Hepatocyte (in vitro differentiated cells): ENCODE data around the gene RCCD1. TPM values are rescaled to one million over a fixed set of nuclear protein-coding genes. Genes with fewer than 3 reads are reported as not detected.

Experiments
- DNase-seq: peaks from one replicate; pipeline ENCODE4 v3.0.0-alpha.2; 2016; ENCODE audit warnings: low spot score
- H2AFZ ChIP-seq: fragments of 200-600 bp; sonication (generic); 2 replicates; pipeline ENCODE4 v1.6.0; 2016; ENCODE audit warnings: antibody characterized with exemption, mild to moderate bottlenecking
- H3K27ac ChIP-seq: fragments of 200-600 bp; sonication (generic); 2 replicates; pipeline ENCODE4 v1.5.1; 2016; ENCODE audit warnings: mild to moderate bottlenecking
- H3K27me3 ChIP-seq: fragments of 200-600 bp; sonication (generic); 2 replicates; pipeline ENCODE4 v1.6.1; 2016
- H3K36me3 ChIP-seq: fragments of 200-600 bp; sonication (generic); replicated peaks from 2 replicates; pipeline ENCODE4 v1.5.1; 2016; ENCODE audit warnings: low read depth; ENCODE audit not compliant: insufficient read depth
- H3K4me1 ChIP-seq: fragments of 200-600 bp; sonication (generic); 2 replicates; pipeline ENCODE4 v1.5.1; 2016; ENCODE audit warnings: mild to moderate bottlenecking, moderate library complexity; ENCODE audit not compliant: insufficient read depth
- H3K4me2 ChIP-seq: fragments of 200-600 bp; sonication (generic); 2 replicates; pipeline ENCODE4 v1.6.0; 2016
- H3K4me3 ChIP-seq: fragments of 200-600 bp; sonication (generic); 2 replicates; pipeline ENCODE4 v1.5.1; 2016; ENCODE audit warnings: mild to moderate bottlenecking
- H3K79me2 ChIP-seq: fragments of 200-600 bp; sonication (generic); 2 replicates; pipeline ENCODE4 v1.6.0; 2017; ENCODE audit warnings: mild to moderate bottlenecking
- H3K9me2 ChIP-seq: fragments of 200-600 bp; sonication (generic); replicated peaks from 2 replicates; pipeline ENCODE4 v1.6.0; 2017; ENCODE audit warnings: mild to moderate bottlenecking; ENCODE audit not compliant: insufficient read depth
- H3K9me3 ChIP-seq: fragments of 200-600 bp; sonication (generic); 2 replicates; pipeline ENCODE4 v1.5.1; 2016; ENCODE audit warnings: low read depth, mild to moderate bottlenecking
- H4K20me1 ChIP-seq: fragments of 200-600 bp; sonication (generic); 2 replicates; pipeline ENCODE4 v1.6.0; 2016; ENCODE audit warnings: mild to moderate bottlenecking; ENCODE audit not compliant: insufficient read depth, poor library complexity, severe bottlenecking
- EZH2 ChIP-seq: fragments of 200-600 bp; sonication (generic); IDR thresholded peaks from 2 replicates; pipeline ENCODE4 v1.6.1; 2016; ENCODE audit warnings: antibody characterized with exemption, mild to moderate bottlenecking, borderline replicate concordance
- EZH2phosphoT487 ChIP-seq: fragments of 200-600 bp; sonication (generic); IDR thresholded peaks from one replicate; pipeline ENCODE4 v1.6.1; 2018; ENCODE audit warnings: antibody characterized with exemption, mild to moderate bottlenecking, low read depth, moderate library complexity; ENCODE audit not compliant: unreplicated experiment, severe bottlenecking
- WGBS: methylation state at CpG from one replicate; pipeline ENCODE4 v1.1.6; 2016; ENCODE audit warnings: low lambda C conversion rate; ENCODE audit errors: missing lambda C conversion rate; 5-methylcytosine and 5-hydroxymethylcytosine counted together
- polyA plus RNA-seq: library from polyadenylated mRNA; unstranded; fragments of >200 nt; fragmentation: Nextera tagmentation; extraction: Ambion mirVana; gene quantifications from 2 replicates; pipeline ENCODE4 v1.2.1, GENCODE V29; 2016
- total RNA-seq: library from RNA; depleted of rRNA; stranded (reverse); fragments of >200 nt; gene quantifications from 2 replicates; pipeline ENCODE4 v1.2.3, GENCODE V29; 2014
- TF ChIP-seq, protein P1 (sequence below): fragments of 200-600 bp; sonication (generic); IDR thresholded peaks from 2 replicates; pipeline ENCODE4 v1.5.1; 2016; ENCODE audit warnings: antibody characterized with exemption, mild to moderate bottlenecking; ENCODE audit not compliant: poor library complexity

The RCCD1 gene
- total and polyA plus RNA-seq, 2 experiments from 2014 or later, result 9.5 to 11.2 TPM

DNA sequence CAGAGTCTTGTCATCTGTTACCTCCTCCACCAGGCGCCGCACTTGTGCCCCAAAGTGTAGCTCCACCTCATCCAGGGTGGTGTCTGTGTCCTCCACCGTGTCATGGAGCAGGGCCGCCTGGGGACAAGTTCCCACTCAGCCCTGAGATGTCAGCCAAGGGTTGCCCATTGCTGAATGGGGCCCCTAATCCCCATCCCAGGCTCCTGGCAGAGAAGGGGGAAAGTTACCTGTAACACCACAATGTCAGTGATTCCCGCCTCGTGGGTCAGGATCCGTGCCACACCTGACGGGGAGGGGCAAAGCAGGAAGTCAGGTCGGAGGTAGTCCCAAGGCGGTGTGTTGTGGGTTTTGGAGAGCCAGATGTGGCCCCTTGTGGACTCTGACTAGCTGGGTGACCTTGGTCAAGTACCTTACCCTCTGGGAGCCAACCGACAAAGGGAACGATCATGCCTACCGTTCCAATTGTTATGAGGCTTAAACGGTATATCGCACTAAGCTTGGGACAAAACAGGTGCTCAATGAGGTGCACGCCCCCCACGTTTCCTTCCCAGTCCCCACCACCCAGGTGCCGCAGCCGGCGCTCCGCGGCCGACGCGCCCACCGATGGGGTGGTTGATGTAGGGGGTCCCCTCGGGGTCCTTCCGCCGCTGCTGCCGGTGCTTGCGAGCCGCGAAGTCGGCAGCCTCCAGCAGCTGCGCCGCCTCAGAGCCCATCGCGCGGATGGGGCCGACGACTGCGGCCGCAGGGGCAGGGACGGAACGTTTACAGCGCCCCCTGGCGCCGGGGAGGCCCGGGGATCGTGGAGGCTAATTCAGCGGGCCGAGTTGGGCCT is 22.6 kb upstream of the RCCD1 start, which contains the start of gene HDDC3:
HDDC3 (minus strand) TSS at position 722 of the 832 bp plus-strand sequence; CDS start at position 713, 9 bp downstream.
- no peaks in the 10 kb centered on the region for H3K9me3 ChIP-seq
- H2AFZ ChIP-seq, result peak within 1 kb of the TSS; percentile 88
- H4K20me1 ChIP-seq, result no peaks in the 10 kb centered on the region
- TF ChIP-seq, protein P1, sequence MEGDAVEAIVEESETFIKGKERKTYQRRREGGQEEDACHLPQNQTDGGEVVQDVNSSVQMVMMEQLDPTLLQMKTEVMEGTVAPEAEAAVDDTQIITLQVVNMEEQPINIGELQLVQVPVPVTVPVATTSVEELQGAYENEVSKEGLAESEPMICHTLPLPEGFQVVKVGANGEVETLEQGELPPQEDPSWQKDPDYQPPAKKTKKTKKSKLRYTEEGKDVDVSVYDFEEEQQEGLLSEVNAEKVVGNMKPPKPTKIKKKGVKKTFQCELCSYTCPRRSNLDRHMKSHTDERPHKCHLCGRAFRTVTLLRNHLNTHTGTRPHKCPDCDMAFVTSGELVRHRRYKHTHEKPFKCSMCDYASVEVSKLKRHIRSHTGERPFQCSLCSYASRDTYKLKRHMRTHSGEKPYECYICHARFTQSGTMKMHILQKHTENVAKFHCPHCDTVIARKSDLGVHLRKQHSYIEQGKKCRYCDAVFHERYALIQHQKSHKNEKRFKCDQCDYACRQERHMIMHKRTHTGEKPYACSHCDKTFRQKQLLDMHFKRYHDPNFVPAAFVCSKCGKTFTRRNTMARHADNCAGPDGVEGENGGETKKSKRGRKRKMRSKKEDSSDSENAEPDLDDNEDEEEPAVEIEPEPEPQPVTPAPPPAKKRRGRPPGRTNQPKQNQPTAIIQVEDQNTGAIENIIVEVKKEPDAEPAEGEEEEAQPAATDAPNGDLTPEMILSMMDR, result peak; percentile 98
- TF ChIP-seq EZH2phosphoT487, result no peak
- 1% methylated on average over 40 of the region's 52 CpGs for WGBS
- no peaks in the 10 kb centered on the region for H3K27me3 ChIP-seq
- H3K9me2 ChIP-seq, result no peaks in the 10 kb centered on the region
- peak within 1 kb of the TSS; percentile 68 for H3K27ac ChIP-seq
- H3K4me2 ChIP-seq, result peak within 1 kb of the TSS; percentile 90
- peak; percentile 94 for DNase-seq
- H3K4me3 ChIP-seq, result peak within 1 kb of the TSS; percentile 79
- H3K79me2 ChIP-seq, result peaks cover 18% of the 10 kb centered on the region
- no peaks in the 10 kb centered on the region for H3K36me3 ChIP-seq
- peaks cover 11% of the 10 kb centered on the region for H3K4me1 ChIP-seq

DNA sequence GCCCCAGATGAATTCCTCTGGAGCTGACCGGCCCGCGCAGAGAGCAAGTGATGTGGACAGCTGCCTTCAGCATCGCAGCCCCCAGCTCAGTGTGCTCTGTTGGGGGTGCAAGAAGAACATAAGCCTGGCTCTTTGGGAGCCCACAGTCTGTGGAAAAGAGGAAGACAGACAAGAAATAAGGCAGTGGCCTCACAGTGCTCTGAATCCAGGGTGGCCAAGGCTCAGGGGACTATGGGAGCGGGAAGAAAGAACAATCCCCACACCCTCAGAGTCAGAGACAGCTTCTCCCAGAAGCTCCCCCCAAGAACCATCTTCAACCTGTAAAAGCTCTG is 22.1 kb upstream of the RCCD1 start:
- H3K4me1 ChIP-seq, result peaks cover 11% of the 10 kb centered on the region
- H4K20me1 ChIP-seq, result no peaks in the 10 kb centered on the region
- WGBS, result 20% methylated on average over 5 of the region's 5 CpGs
- peak overlapping the region; percentile 90 for H3K4me2 ChIP-seq
- H3K4me3 ChIP-seq, result no peak overlapping the region
- H3K9me3 ChIP-seq, result no peaks in the 10 kb centered on the region
- H3K27me3 ChIP-seq, result no peaks in the 10 kb centered on the region
- no peak for TF ChIP-seq EZH2
- TF ChIP-seq, protein P1, result no peak
- no peak for TF ChIP-seq EZH2phosphoT487
- no peak for DNase-seq
- no peaks in the 10 kb centered on the region for H3K9me2 ChIP-seq
- no peaks in the 10 kb centered on the region for H3K36me3 ChIP-seq
- no peak overlapping the region for H3K27ac ChIP-seq
- no peak overlapping the region for H2AFZ ChIP-seq
- H3K79me2 ChIP-seq, result peaks cover 20% of the 10 kb centered on the region

DNA sequence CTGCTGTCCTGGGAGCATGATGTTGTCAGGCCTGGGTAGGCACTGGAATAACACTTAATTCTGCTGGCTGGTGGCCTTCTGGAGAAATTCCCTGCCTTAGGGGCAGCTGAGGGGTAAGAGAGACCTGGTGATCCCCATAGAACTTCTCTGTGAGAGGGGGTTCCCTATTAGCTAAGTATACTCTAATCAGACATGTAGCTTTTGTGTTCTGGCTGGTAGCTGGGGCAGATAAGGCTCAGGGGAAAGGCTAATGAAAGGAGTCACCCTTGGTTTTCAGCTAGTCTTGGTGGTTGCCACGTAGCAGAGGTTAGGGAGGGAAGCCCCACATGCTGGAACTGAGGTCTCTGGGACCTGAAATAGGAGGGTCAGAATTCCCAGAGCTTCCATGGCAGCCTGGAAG is 21.4 kb upstream of the RCCD1 start:
- no peak overlapping the region for H3K4me2 ChIP-seq
- peaks cover 22% of the 10 kb centered on the region for H3K79me2 ChIP-seq
- WGBS, result 70% methylated on average over 1 of the region's 1 CpG
- no peaks in the 10 kb centered on the region for H3K9me3 ChIP-seq
- peaks cover 11% of the 10 kb centered on the region for H3K4me1 ChIP-seq
- H3K36me3 ChIP-seq, result no peaks in the 10 kb centered on the region
- H3K9me2 ChIP-seq, result no peaks in the 10 kb centered on the region
- TF ChIP-seq EZH2phosphoT487, result no peak
- TF ChIP-seq, protein P1, result no peak
- no peak for TF ChIP-seq EZH2
- no peak overlapping the region for H2AFZ ChIP-seq
- H4K20me1 ChIP-seq, result no peaks in the 10 kb centered on the region
- H3K27ac ChIP-seq, result no peak overlapping the region
- no peak for DNase-seq
- no peak overlapping the region for H3K4me3 ChIP-seq
- no peaks in the 10 kb centered on the region for H3K27me3 ChIP-seq
